Measurements from ENCODE around the gene BAHD1. TPM values are rescaled to one million over a fixed set of nuclear protein-coding genes. Genes with fewer than 3 reads are reported as not detected.
A peak's percentile ranks its signal among the peaks of the same experiment; 100 is the strongest.

BAHD1 gene
- total RNA-seq (7.9 TPM), polyA plus RNA-seq (23.0 TPM)

DNA sequence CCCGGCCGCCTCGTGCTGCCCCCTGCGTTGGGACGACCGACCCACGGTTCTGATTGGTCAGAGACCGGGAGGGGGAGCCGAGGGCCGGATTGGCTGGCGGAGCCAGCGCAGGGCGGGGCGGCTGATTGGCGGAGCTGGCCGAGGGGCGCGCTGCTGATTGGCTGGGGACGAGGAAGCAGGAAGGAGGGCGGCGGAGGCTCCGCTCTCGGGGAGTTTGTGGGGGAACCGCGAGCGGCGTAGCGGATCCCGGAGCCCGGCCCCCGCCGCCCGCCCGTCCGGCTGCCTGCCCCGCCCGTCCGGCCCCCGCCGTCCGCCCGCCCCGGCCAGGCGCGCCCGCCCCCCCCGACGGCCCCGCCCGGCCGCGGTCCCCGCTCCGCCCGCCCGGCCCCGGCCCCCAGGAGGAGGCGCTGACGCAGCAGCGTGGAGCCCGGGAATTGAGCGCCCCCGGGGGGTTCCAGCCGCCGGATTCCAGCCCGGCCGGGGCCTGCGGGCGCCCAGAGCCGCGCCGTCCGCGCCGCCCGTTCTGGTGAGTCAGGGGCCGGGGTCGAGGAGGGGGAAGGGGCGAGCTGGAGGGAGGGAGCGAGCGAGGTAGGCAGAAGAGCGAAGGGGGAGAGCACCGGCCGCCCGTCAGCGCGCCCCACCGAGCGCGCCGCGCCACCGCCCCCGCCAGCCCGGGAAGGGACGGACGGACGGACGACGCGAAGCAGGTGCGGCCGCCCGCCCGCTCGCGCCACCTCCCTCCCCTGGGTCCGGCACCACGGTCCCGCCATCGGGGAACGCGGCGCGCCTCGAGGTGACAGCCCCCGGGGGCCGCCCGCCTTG is at the start of gene BAHD1:
Gene BAHD1 (plus strand): TSS at position 211 of the 822 bp plus-strand sequence. CDS start 17,512 bp downstream, outside the sequence.
- WGBS: under 1% methylated on average over 116 of the region's 119 CpGs
- Histone ChIP-seq H3K4me3 (ENCODE audit: low read depth, low read length) (peak within 1 kb of the TSS; percentile 95), H3K27ac (ENCODE audit: low read depth) (no peak within 1 kb of the TSS), H3K4me1 (ENCODE audit: insufficient read depth) (peaks cover 2% of the 10 kb centered on the region), H3K36me3 (ENCODE audit: insufficient read depth) (no peaks in the 10 kb centered on the region)
- peak; percentile 89 for DNase-seq (ENCODE audit: extremely low spot score)

- DNase-seq (ENCODE audit: extremely low spot score): no peak
- H3K36me3 ChIP-seq (ENCODE audit: insufficient read depth): peaks cover 4% of the 10 kb centered on the region
- 95% methylated on average over 4 of the region's 4 CpGs for WGBS
Observed at GRCh38 chr15:40392986-40393948, 47.5 kb upstream of the BAHD1 start.

GRCh38 chr15:40397688-40398412 is 42.9 kb upstream of the BAHD1 start:
- Histone ChIP-seq H3K36me3 (ENCODE audit: insufficient read depth) (peaks cover 4% of the 10 kb centered on the region), H3K4me1 (ENCODE audit: insufficient read depth) (no peaks in the 10 kb centered on the region), H3K4me3 (ENCODE audit: low read depth, low read length) (no peak overlapping the region), H3K27ac (ENCODE audit: low read depth) (no peak overlapping the region)
- 91% methylated on average over 8 of the region's 8 CpGs for WGBS
- DNase-seq (ENCODE audit: extremely low spot score): no peak

More at GRCh38 chr15:40392986-40393948, 47.5 kb upstream of the BAHD1 start:
- no peak overlapping the region for H3K27ac ChIP-seq (ENCODE audit: low read depth)
- no peak overlapping the region for H3K4me3 ChIP-seq (ENCODE audit: low read depth, low read length)
- no peaks in the 10 kb centered on the region for H3K4me1 ChIP-seq (ENCODE audit: insufficient read depth)

GRCh38 chr15:40398413-40398873 is 42.3 kb upstream of the BAHD1 start:
- Histone ChIP-seq H3K27ac (ENCODE audit: low read depth) (no peak overlapping the region), H3K4me1 (ENCODE audit: insufficient read depth) (no peaks in the 10 kb centered on the region), H3K36me3 (ENCODE audit: insufficient read depth) (peaks cover 4% of the 10 kb centered on the region), H3K4me3 (ENCODE audit: low read depth, low read length) (no peak overlapping the region)
- DNase-seq (ENCODE audit: extremely low spot score): no peak
- WGBS: 70% methylated on average over 4 of the region's 4 CpGs

GRCh38 chr15:40399370-40399769 is 41.4 kb upstream of the BAHD1 start:
- WGBS: 85% methylated on average over 7 of the region's 7 CpGs
- Histone ChIP-seq H3K4me1 (ENCODE audit: insufficient read depth) (no peaks in the 10 kb centered on the region), H3K4me3 (ENCODE audit: low read depth, low read length) (no peak overlapping the region), H3K27ac (ENCODE audit: low read depth) (no peak overlapping the region), H3K36me3 (ENCODE audit: insufficient read depth) (no peaks in the 10 kb centered on the region)
- DNase-seq (ENCODE audit: extremely low spot score): no peak

DNA sequence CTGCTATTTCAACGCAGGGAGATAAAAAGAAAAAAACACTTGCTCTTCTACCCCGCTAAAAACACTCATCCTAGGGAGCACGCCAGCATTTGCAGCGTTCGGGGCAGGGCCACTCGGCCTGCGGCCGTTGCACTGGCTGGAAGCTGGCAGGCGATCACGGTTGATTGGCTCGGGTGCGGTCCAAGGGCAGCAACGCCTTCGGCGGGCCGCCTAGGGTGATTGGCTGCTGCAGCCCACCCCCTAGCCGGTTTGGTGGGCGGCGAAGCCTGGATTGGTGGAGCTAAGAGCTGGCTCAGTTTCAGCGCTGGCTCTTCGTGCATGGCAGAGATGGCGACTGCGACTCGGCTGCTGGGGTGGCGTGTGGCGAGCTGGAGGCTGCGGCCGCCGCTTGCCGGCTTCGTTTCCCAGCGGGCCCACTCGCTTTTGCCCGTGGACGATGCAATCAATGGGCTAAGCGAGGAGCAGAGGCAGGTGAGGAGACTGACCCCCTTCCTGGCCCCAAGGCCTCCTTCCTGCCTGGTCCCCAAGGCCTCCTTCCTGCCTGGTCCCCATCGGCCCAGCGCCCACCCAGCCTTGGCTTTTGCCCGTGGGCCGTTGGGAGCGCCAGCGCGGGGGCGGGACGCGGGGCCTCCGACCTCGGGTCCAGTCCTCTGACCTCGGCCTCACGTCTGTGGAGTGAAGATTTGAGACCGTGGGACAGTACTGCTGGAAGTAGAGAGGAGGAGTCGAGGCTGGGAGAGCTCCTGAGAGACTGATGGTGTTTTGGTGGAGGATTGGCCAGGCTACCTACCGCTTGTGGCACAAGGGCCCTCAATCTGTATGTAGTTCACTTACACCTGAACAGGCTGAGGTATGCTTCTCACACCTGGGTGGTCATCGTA is 35.0 kb upstream of the BAHD1 start, which contains the start of gene IVD:
Gene IVD (plus strand): TSS at position 295 of the 881 bp plus-strand sequence. CDS start 33 bp downstream, at position 328.
- Histone ChIP-seq H3K4me3 (ENCODE audit: low read depth, low read length) (peak within 1 kb of the TSS; percentile 54), H3K4me1 (ENCODE audit: insufficient read depth) (no peaks in the 10 kb centered on the region), H3K36me3 (ENCODE audit: insufficient read depth) (no peaks in the 10 kb centered on the region), H3K27ac (ENCODE audit: low read depth) (peak within 1 kb of the TSS; percentile 28)
- WGBS: under 1% methylated on average over 54 of the region's 54 CpGs
- peak; percentile 80 for DNase-seq (ENCODE audit: extremely low spot score)

GRCh38 chr15:40407330-40407990 is 33.3 kb upstream of the BAHD1 start:
- no peak overlapping the region for H3K4me3 ChIP-seq (ENCODE audit: low read depth, low read length)
- no peak for DNase-seq (ENCODE audit: extremely low spot score)
- H3K36me3 ChIP-seq (ENCODE audit: insufficient read depth): no peaks in the 10 kb centered on the region
- no peaks in the 10 kb centered on the region for H3K4me1 ChIP-seq (ENCODE audit: insufficient read depth)
- 85% methylated on average over 8 of the region's 8 CpGs for WGBS
- H3K27ac ChIP-seq (ENCODE audit: low read depth): no peak overlapping the region

GRCh38 chr15:40409366-40409765 is 31.4 kb upstream of the BAHD1 start:
- WGBS: 69% methylated on average over 3 of the region's 3 CpGs
- H3K36me3 ChIP-seq (ENCODE audit: insufficient read depth): no peaks in the 10 kb centered on the region
- no peak overlapping the region for H3K27ac ChIP-seq (ENCODE audit: low read depth)

GRCh38 chr15:40410476-40410875 is 30.3 kb upstream of the BAHD1 start:
- Histone ChIP-seq H3K27ac (ENCODE audit: low read depth) (no peak overlapping the region), H3K36me3 (ENCODE audit: insufficient read depth) (no peaks in the 10 kb centered on the region), H3K4me3 (ENCODE audit: low read depth, low read length) (no peak overlapping the region), H3K4me1 (ENCODE audit: insufficient read depth) (no peaks in the 10 kb centered on the region)
- 96% methylated on average over 11 of the region's 11 CpGs for WGBS
- DNase-seq (ENCODE audit: extremely low spot score): no peak

More at GRCh38 chr15:40409366-40409765, 31.4 kb upstream of the BAHD1 start:
- Histone ChIP-seq H3K4me3 (ENCODE audit: low read depth, low read length) (no peak overlapping the region), H3K4me1 (ENCODE audit: insufficient read depth) (no peaks in the 10 kb centered on the region)
- DNase-seq (ENCODE audit: extremely low spot score): no peak

- 85% methylated on average over 7 of the region's 7 CpGs for WGBS
- no peak for DNase-seq (ENCODE audit: extremely low spot score)
Observed at GRCh38 chr15:40412095-40412759, 28.5 kb upstream of the BAHD1 start.

DNA sequence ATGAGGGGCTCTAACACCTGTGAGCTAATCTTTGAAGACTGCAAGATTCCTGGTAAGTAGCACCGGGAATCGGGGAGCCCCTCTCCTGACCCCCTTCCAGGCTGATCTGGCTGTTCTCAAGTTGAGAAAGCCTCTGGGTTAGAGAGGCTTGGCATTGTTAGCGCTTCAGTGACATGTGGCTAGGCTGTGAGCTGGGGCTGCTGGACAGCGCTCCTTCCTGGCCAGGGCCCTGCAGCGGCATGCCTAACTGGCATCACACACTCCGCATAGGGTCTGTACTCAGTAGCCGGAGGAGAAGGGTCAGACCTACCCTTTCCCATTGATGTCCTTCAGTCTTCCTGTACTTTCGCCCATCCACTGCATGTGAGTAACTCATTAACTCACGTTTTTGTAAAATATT is 27.7 kb upstream of the BAHD1 start:
- Histone ChIP-seq H3K4me3 (ENCODE audit: low read depth, low read length) (no peak overlapping the region), H3K4me1 (ENCODE audit: insufficient read depth) (no peaks in the 10 kb centered on the region), H3K36me3 (ENCODE audit: insufficient read depth) (no peaks in the 10 kb centered on the region), H3K27ac (ENCODE audit: low read depth) (no peak overlapping the region)
- WGBS: 92% methylated on average over 9 of the region's 9 CpGs
- no peak for DNase-seq (ENCODE audit: extremely low spot score)

More at GRCh38 chr15:40412095-40412759, 28.5 kb upstream of the BAHD1 start:
- Histone ChIP-seq H3K36me3 (ENCODE audit: insufficient read depth) (no peaks in the 10 kb centered on the region), H3K27ac (ENCODE audit: low read depth) (no peak overlapping the region), H3K4me1 (ENCODE audit: insufficient read depth) (no peaks in the 10 kb centered on the region), H3K4me3 (ENCODE audit: low read depth, low read length) (no peak overlapping the region)

All from urinary bladder (tissue), 4 donors.